Fibroblast of skin of right biceps (primary cell): ENCODE results near the gene IFTAP.

Experiments used
- DNase-seq: peaks from one replicate; pipeline ENCODE4 v3.0.0-alpha.2; 2013

The IFTAP gene

GRCh38 chr11:36600180-36600579 is 5.9 kb downstream of the IFTAP start:
- no peak for DNase-seq

DNA sequence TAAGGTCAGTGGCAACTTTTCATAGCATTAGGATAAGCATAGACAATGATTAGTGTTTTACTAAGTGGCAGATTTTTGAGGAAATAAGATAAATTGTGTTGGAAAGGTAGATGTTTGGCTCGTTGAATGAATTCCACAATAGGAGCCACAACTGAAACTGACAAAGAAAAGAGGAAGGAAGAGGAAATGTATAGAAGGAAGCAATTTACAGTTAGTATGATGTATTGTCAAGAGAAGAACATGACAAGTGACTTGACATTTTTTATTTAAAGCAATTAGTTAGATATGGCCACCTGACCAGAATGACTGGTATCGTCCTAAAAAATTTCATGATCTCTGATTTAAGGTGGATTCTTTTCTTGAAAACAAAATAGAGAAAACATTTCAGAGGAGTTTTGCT is 6.9 kb downstream of the IFTAP start:
- DNase-seq: no peak

GRCh38 chr11:36602135-36602534 is 7.8 kb downstream of the IFTAP start:
- DNase-seq: no peak

GRCh38 chr11:36605221-36606216 is 11.2 kb downstream of the IFTAP start:
- no peak for DNase-seq

DNA sequence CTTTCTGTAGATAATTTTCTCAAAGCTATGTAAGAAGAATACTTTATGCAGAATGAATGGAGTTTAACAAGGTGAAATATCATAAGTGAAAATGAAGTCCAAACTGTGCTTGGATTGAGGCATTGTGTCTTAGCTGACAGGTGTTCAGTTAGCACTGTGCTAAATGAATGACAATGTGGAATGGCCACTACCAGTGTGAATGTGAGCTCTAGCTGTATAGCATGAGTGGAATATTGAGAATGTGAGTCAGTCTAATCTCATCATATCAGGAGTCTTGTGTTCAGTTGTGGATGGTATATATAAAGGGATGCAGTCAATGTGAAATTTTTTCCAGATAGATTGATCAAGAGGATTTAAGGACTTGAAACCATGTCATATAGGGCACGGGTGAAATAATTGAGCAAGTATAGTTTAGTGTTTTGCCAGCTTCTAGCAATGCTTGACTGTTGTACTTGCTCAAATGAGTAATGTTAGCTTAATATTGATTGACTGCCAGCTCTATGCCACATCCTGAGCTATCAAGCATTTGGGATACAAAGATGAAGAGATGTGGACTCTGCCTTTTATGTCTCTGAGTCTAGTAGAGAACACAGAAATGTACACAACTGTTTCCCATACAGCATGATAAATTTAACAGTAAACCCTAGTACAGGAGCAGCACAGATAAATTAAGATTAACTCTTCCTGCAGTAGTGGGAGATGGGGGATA is 14.3 kb downstream of the IFTAP start:
- DNase-seq: no peak

DNA sequence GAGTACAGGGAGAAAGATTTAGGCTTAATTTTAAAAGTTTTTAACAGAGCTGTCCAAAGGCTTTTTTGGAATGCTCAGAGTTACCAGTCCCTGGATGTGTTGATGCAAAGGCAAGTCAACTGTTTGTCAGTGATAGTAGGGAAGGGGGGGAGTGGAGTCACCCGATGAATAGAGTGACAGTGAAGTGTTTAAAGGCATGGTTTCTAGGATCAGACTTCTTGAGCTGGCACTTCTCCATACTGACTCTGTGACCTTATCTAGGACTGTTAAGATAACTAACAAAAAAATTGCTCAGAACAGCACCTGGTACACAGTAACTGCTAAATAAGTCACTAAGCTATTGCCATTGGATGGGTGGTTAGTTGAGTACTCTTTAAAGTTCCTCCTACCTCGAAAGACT is 15.1 kb downstream of the IFTAP start:
- DNase-seq: no peak

GRCh38 chr11:36615826-36616225 is 21.5 kb downstream of the IFTAP start:
- no peak for DNase-seq

DNA sequence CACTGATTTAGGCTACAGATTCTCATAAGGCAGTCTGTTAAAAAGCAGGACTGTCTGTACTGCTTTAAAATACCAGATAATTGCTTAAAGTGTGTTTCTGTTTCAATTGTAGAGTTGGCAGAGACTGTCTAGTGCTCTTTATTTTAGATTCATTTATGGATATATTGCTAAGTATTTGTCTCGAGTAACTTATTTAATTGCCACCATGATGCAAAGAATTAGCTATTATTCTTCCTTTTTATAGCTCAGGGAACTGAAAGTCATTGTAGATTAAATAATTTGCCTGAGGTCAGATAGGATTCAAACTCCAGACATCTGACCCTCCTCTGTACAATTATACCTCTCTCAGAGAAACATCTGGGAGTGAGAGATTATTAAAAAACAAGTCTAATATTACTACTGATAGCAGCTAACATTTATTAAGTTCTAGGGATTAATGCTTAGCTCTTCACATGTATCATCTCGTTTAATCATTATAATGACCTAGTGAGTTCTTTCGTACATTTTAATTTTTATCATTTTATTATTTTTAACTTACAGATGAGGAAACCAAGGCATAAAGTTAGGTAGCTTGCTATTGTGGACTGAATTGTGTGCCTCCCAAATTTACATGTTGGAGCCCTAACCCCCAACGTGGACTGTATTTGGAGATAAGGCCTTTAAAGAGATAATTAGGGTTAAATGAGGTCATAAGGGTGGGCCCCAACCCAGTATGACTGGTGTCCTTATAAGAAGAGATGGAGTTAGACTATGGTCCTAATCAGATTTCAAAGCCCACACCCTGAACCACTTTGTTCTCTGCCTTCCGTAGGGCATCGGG is 23.5 kb downstream of the IFTAP start:
- DNase-seq: no peak

DNA sequence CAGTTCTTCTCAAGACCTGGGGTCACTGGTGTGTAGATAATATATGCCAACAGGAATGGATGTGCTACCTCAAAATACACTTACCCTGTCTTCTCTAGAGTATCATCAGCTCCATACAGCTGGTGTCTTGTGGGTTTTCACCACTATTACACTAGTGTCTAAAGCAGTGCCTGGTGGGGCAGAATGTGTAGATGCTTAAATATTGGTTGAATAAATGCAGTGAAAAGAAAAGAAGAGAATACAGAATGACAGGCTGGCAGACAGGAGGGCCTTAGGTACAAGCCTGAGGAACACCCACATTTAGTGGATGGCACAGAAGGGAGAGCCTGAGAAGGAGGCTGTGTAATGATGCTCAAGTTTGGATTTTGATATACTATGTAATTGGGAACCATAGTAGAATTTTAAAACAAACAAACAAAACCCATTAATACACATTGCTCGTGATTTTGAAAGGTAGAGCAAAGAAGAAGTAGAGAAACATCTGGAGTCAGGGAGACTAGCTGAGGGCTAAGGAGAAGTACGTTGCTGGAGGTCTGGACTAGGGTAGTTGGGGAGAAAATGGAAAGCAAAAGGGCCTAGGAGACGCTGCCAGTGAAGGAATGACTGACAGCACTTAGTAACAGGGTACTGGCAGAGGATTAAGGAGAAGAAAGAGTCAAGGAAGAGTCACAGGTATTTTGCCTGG is 24.2 kb downstream of the IFTAP start:
- no peak for DNase-seq

DNA sequence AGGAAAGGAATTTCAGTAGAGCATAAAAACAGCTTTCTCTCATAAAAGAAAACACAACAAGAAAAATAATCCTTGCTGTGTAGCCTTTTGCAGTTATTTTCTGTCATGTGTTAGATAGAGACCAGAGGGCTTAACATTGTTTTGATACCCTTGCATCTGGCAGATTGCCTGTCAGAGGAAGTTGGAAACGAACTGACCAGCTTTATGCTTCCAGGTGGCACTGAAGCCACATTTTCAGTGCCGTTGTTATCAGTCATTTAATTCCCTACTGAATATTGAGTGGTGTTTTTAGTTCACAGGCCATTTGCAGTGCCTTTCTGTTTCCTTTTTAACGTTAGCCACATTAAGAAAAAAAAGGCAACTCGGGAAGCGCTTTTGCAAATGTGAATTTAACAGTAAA is 25.2 kb downstream of the IFTAP start:
- DNase-seq: peak; percentile 2

DNA sequence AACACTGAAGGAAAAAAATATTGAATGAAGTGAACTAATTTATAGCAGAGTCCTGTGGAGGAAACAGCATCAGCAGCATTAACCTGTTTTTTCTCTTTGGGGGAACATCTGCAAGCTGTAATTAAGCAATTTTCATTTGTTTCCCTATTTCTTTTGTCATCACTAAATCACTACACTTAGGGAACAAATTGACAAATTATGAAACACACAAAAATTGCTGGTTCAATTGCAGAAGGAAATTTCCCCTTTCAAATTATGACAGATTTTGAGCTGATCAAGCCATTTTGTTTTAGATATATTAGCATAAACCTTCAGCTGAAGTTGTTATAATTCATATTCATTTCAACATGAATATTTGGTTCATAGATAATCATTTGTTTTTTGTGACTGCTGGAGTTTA is 25.9 kb downstream of the IFTAP start:
- DNase-seq: no peak

- DNase-seq: peak; percentile 50
Measured at GRCh38 chr11:36622431-36623136, 28.3 kb downstream of the IFTAP start.

DNA sequence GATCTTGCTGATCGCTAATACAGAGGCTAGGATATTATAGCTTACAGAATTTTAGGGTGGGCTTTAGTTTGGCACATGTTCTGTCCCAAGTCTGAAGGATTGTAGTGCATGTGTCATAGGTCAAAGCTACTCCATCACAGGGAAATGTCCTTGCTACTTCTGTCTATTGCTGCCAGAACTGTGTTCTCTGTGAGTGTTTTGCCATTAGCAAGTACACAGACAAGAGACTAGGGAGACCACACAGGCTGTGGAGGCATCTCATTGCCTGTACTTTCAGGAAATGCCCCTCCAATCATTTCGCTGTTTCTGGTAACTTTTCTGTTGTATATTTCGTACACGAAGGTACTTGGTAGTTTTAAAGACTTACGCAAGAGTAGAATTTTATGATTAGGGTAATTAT is 29.2 kb downstream of the IFTAP start:
- no peak for DNase-seq

- DNase-seq: no peak
Measured at GRCh38 chr11:36627006-36627405, 32.7 kb downstream of the IFTAP start.

DNA sequence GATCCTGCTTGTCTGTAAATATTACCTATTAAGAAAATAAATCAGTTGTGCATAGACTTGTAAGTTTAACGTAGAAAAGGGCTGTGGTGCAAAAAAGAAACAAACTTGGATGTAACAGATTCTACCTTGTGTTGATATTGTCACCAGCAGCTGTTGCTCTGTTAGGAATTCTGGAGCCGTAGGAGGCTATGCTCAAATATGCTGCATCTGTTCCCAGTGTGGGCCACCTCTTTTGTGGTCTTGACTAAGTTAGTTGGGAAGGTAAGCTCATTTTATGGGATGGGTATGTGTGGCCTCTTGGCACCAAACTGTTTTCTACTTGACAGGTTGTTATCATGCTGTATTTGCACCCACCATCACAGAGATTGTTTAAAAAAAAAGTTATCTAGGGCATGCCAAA is 33.2 kb downstream of the IFTAP start:
- DNase-seq: no peak

DNA sequence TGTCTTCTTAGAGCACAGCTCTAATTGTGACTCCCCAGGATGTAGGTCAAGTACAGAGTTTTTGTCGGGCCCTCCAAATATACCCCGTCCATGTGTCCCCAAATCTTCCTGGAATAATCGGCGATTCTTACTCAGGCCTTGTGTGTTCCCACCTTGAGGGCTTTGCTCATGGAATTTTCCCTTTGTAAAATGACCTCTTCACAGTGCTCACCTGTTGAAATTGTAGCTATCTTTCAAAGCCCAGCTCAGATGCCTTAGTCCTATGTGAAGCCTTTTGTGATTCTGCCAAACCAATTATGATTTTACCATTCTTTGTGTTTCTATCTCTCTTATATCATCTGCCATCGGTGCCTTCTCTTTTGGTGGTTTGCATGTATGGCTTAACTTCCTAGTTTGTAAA is 33.8 kb downstream of the IFTAP start:
- DNase-seq: no peak

DNA sequence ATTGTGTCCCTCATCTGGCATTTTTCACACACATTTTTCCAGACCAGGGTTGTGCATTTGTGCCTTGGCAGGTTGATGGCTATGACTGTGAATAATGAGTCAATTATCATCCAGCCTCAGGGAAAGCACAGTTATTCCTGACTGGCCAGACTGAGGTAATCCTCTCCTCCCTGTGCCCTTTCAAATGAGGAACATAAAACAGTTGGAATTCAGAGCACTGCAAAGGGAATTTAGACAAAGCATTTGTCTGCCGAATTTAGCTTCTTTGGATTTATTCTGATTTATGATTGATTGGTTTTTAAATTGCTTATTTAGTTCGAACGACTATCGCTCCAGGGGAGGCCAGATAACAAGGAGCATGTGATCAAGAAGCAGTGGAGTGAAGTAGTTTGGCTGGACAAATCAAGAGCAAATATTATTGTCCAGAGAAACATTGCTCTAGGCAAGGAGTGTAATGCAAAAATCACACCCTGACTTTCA is 34.5 kb downstream of the IFTAP start:
- DNase-seq: no peak

GRCh38 chr11:36631774-36632173 is 37.5 kb downstream of the IFTAP start:
- no peak for DNase-seq

GRCh38 chr11:36635066-36635862 is 41.0 kb downstream of the IFTAP start:
- no peak for DNase-seq

DNA sequence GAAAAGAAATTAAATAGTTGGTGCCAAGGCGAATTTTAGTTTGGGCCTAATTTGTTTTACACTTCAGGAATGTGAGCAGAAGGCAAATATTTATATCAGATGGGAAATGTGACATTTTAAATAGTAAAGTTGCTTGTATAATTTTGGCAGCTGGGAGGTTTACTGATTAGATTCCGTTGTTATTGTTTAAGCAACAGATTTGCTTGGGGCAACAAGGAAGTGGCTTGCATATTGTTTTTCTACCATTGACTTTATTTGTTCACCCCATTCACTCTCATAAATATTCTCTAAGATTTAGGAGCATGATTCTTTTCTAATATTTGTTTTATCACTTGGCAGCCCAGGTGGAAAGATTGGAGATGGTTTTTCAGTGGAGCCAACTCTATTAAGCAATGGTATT is 44.3 kb downstream of the IFTAP start:
- no peak for DNase-seq
